ENCODE measurements around the gene SMC1B. TPM values are rescaled to one million over a fixed set of nuclear protein-coding genes. Genes with fewer than 3 reads are reported as not detected.

SMC1B gene
- total and polyA plus RNA-seq, 2 of the 8 experiments (the other 6 are each of a cell fraction or from before 2014, with no cell fraction given): 0.02 TPM; not detected in 1

DNA sequence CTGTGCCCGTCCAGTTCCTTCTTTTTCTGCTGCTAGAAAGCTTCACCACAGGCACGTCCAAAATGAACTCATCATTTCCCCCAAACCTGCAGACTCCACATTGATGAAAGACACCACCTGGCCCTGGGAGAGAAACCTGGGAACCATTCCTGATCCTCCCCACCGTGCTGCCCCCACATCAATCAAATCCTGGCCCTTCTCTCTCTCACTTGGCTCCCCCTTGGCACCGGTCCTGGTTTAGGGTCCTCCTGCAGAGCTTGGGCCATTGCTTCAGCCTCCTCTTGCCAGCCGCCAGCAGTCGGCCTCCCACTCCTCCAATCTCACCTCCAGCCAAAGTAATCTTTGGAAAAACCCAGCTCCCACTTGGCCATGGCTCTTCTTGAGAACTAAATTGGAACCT, 38.6 kb upstream of the SMC1B start:
- Histone ChIP-seq H3K4me1 (replicated peaks in 1 of 4; ENCODE audit: control insufficient read depth in 3 of 4, insufficient read depth in 4 of 4, low read length in 3 of 4) (no peaks in the 10 kb centered on the region), H3K9ac (replicated peaks in 1 of 4; ENCODE audit: extremely low read depth in 1 of 4, low read depth in 3 of 4, low read length in 3 of 4) (no peak overlapping the region)

More for the DNA sequence above, 38.6 kb upstream of the SMC1B start:
- no peaks in the 10 kb centered on the region for H3K23me2 ChIP-seq (ENCODE audit: low read depth, low read length)
- H3K4ac ChIP-seq (replicated peaks; ENCODE audit: insufficient read length, low read depth, low read length): no peak overlapping the region
- H3K4me2 ChIP-seq (ENCODE audit: insufficient read depth in 1 of 2, low read depth in 2 of 2, low read length in 2 of 2): no peak overlapping the region
- no peak overlapping the region for H3K14ac ChIP-seq (ENCODE audit: insufficient read length)
- no peak overlapping the region for H2BK20ac ChIP-seq (ENCODE audit: low read length)
- H2BK15ac ChIP-seq (ENCODE audit: low read length): no peak overlapping the region
- no peak overlapping the region for H3K23ac ChIP-seq (ENCODE audit: insufficient read length)
- no peaks in the 10 kb centered on the region for H3K79me2 ChIP-seq (ENCODE audit: control insufficient read depth in 1 of 2, insufficient read depth in 2 of 2, low read length in 2 of 2)
- H3K18ac ChIP-seq (ENCODE audit: extremely low read depth, low read length): no peak overlapping the region
- H3K4me3 ChIP-seq (ENCODE audit: extremely low read depth in 1 of 4, insufficient read depth in 2 of 4, low read depth in 3 of 4, low read length in 4 of 4): no peak overlapping the region
- H3K27ac ChIP-seq (ENCODE audit: low read depth, low read length): no peak overlapping the region
- no peak overlapping the region for H4K5ac ChIP-seq (ENCODE audit: insufficient read length, low read depth, low read length)
- WGBS, 2 experiments (ENCODE audit: extremely low coverage in 1 of 2, insufficient coverage in 1 of 2, insufficient read length in 1 of 2, insufficient replicate concordance in 2 of 2, low coverage in 1 of 2, low lambda C conversion rate in 2 of 2, missing lambda C conversion rate in 1 of 2): 82% methylated on average over 6 of the region's 6 CpGs; no CpG with 5 or more reads in 1 of the 2 experiments
- H2BK12ac ChIP-seq (ENCODE audit: low read depth, low read length): no peak overlapping the region
- no peak overlapping the region for H2BK5ac ChIP-seq (ENCODE audit: low read depth, low read length)
- no peak overlapping the region for H4K91ac ChIP-seq (replicated peaks; ENCODE audit: insufficient read length, low read length)
- H3K79me1 ChIP-seq (ENCODE audit: low read depth, low read length): no peaks in the 10 kb centered on the region
- H4K20me1 ChIP-seq (replicated peaks in 1 of 2; ENCODE audit: control insufficient read depth in 1 of 2, insufficient read depth in 2 of 2, low read length in 2 of 2): peaks cover 0 to 1% of the 10 kb centered on the region in 2 experiments
- H3K9me3 ChIP-seq (ENCODE audit: insufficient read depth in 2 of 2, low read depth in 1 of 2, low read length in 1 of 2): no peaks in the 10 kb centered on the region
- H2AK5ac ChIP-seq (ENCODE audit: low read depth, low read length): no peak overlapping the region
- H3K36me3 ChIP-seq (ENCODE audit: control insufficient read depth in 2 of 4, insufficient read depth in 4 of 4, low read length in 3 of 4): no peaks in the 10 kb centered on the region
- CTCF ChIA-PET (ENCODE audit: partially characterized antibody): interaction anchor here (1.0 to 3.8 kb wide), 5 partner anchors 9 to 86 kb away, joined by 3 to 18 read pairs (median 3); no protein-coding TSS in a partner anchor
- H2BK120ac ChIP-seq (replicated peaks; ENCODE audit: low read depth, low read length): no peak overlapping the region
- H3K27me3 ChIP-seq (replicated peaks in 1 of 4; ENCODE audit: control insufficient read depth in 3 of 4, extremely low read depth in 1 of 4, insufficient read depth in 3 of 4, low read length in 3 of 4): no peaks in the 10 kb centered on the region
- no peak for DNase-seq (ENCODE audit: low read depth in 1 of 2, low spot score in 2 of 2)
- H4K8ac ChIP-seq (ENCODE audit: extremely low read depth, insufficient read depth, low read length): no peak overlapping the region
- no peak for FAIRE-seq
- H2AFZ ChIP-seq (ENCODE audit: low read length): no peak overlapping the region
- POLR2A ChIA-PET (ENCODE audit: partially characterized antibody): no interaction called here
- H3K56ac ChIP-seq (replicated peaks; ENCODE audit: insufficient read length, low read depth, low read length): no peak overlapping the region
- TF ChIP-seq BRCA1 (IDR thresholded peaks at IDR 0.05; ENCODE audit: low read depth, low read length): no peak
